Kidney epithelial cell (primary cell): ENCODE measurements around the gene XYLT2. TPM values are rescaled to one million over a fixed set of nuclear protein-coding genes. Genes with fewer than 3 reads are reported as not detected.

Experiments used
- DNase-seq: peaks from one replicate; pipeline ENCODE4 v3.0.0-alpha.2; 2010; ENCODE audit warnings: low read depth
- H3K27me3 ChIP-seq: 2 replicates; pipeline ENCODE4 v1.6.0; 2011; ENCODE audit warnings: low read length; ENCODE audit not compliant: control insufficient read depth, insufficient read depth
- H3K36me3 ChIP-seq: 2 replicates; pipeline ENCODE4 v1.5.1; 2011; ENCODE audit warnings: low read length; ENCODE audit not compliant: control insufficient read depth, insufficient read depth
- H3K4me3 ChIP-seq: 2 replicates; pipeline ENCODE4 v1.5.1; 2011; ENCODE audit warnings: low read depth, mild to moderate bottlenecking, control low read depth, low read length
- CTCF ChIP-seq: IDR thresholded peaks from 2 replicates; pipeline ENCODE4 v1.5.1; 2011; ENCODE audit warnings: mild to moderate bottlenecking, moderate library complexity, low read length, control low read depth, inconsistent platforms; ENCODE audit not compliant: insufficient read depth, poor library complexity, severe bottlenecking
- total RNA-seq: library from RNA; depleted of rRNA; stranded (reverse); fragments of >200 nt; gene quantifications from 2 replicates; pipeline ENCODE4 v1.2.3, GENCODE V29; 2015

XYLT2 gene
- total RNA-seq, 1 donor from 2014 or later, result 30.2 TPM

GRCh38 chr17:50354776-50355175 is 8.8 kb downstream of the XYLT2 start:
- no peak for TF ChIP-seq CTCF
- H3K36me3 ChIP-seq, result no peaks in the 10 kb centered on the region
- DNase-seq, result no peak
- no peak overlapping the region for H3K4me3 ChIP-seq
- no peaks in the 10 kb centered on the region for H3K27me3 ChIP-seq

- Histone ChIP-seq H3K27me3 (no peaks in the 10 kb centered on the region), H3K4me3 (no peak overlapping the region), H3K36me3 (no peaks in the 10 kb centered on the region)
- no peak for TF ChIP-seq CTCF
- no peak for DNase-seq
Measured at GRCh38 chr17:50355336-50355700, 9.4 kb downstream of the XYLT2 start.

- Histone ChIP-seq H3K27me3 (no peaks in the 10 kb centered on the region), H3K4me3 (no peak overlapping the region), H3K36me3 (no peaks in the 10 kb centered on the region)
- no peak for DNase-seq
- TF ChIP-seq CTCF, result no peak
Measured at GRCh38 chr17:50355701-50356341, 9.9 kb downstream of the XYLT2 start.

- Histone ChIP-seq H3K27me3 (no peaks in the 10 kb centered on the region), H3K4me3 (no peak overlapping the region), H3K36me3 (no peaks in the 10 kb centered on the region)
- no peak for DNase-seq
- no peak for TF ChIP-seq CTCF
Measured at GRCh38 chr17:50356418-50356817, 10.5 kb downstream of the XYLT2 start.

GRCh38 chr17:50356892-50357510 is 11.1 kb downstream of the XYLT2 start:
- H3K36me3 ChIP-seq, result no peaks in the 10 kb centered on the region
- H3K27me3 ChIP-seq, result no peaks in the 10 kb centered on the region
- TF ChIP-seq CTCF, result no peak

GRCh38 chr17:50358177-50358576 is 12.3 kb downstream of the XYLT2 start:
- TF ChIP-seq CTCF, result no peak
- Histone ChIP-seq H3K4me3 (no peak overlapping the region), H3K36me3 (no peaks in the 10 kb centered on the region), H3K27me3 (no peaks in the 10 kb centered on the region)
- no peak for DNase-seq

More at GRCh38 chr17:50356892-50357510, 11.1 kb downstream of the XYLT2 start:
- no peak for DNase-seq
- H3K4me3 ChIP-seq, result no peak overlapping the region
